HUES6 (cell line): ENCODE results near the gene SELENOS.
A peak's percentile ranks its signal among the peaks of the same experiment; 100 is the strongest.

Source experiments
- H3K27ac ChIP-seq: 2 replicates; pipeline ENCODE4 v1.7.0; 2013; ENCODE audit warnings: low read depth, mild to moderate bottlenecking, low read length, inconsistent platforms
- H3K27me3 ChIP-seq: 2 replicates; pipeline ENCODE4 v1.6.1; 2013; ENCODE audit warnings: low read length; ENCODE audit not compliant: control insufficient read depth, insufficient read depth
- H3K36me3 ChIP-seq: 2 replicates; pipeline ENCODE4 v1.6.1; 2013; ENCODE audit warnings: low read length; ENCODE audit not compliant: control insufficient read depth, insufficient read depth
- H3K4me1 ChIP-seq: 2 replicates; pipeline ENCODE4 v1.6.1; 2013; ENCODE audit warnings: low read length; ENCODE audit not compliant: control insufficient read depth, insufficient read depth
- H3K4me3 ChIP-seq: 2 replicates; pipeline ENCODE4 v1.5.1; 2013; ENCODE audit warnings: low read depth, low read length
- H3K9ac ChIP-seq: one replicate; pipeline ENCODE4 v1.6.1; 2013; ENCODE audit warnings: mild to moderate bottlenecking, low read length
- H3K9me3 ChIP-seq: 2 replicates; pipeline ENCODE4 v1.6.1; 2013; ENCODE audit warnings: low read depth, low read length; ENCODE audit not compliant: control insufficient read depth, insufficient read depth

The SELENOS gene

DNA sequence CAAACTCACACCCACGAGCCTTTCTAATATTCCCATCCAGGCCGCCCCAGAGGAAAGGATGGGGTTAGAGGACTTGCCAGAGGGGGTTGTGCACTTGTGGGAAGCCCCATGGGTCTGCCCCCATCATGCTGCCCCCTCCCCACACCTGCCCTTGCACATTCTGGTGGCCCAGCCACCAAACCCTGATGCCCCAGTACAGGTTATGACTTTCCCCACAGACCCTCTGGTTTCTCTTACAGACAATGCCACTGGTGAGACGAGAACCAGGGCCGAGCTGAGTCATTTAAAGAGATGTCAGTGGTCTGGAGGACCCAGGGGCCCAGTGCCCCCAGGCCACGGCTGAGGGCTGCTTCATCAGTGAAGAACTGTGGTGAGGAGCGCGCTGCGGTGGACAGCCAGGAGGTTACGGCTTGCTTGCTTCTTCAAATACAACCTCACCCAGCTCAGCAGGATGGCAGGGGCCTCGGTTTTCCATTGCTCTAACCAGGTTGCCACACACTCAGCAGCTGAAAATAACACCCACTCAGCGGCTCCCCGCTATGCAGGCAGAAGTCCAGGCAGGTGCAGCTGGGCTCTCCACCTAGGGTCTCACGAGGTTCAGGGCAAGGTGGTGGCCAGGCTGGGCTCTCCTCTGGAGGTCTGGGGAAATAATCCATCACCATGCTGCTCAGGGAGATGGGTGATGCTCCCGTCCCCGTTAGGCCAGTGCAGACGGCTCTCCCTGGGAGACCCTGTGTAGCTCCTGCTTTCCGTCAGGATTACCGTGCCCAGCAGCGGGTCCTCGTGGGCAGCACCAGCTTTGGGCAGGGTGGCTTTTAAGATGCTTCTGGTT lies 31.5 kb upstream of the SELENOS start:
- H3K9ac ChIP-seq: no peak overlapping the region
- no peaks in the 10 kb centered on the region for H3K9me3 ChIP-seq
- no peaks in the 10 kb centered on the region for H3K36me3 ChIP-seq
- H3K27me3 ChIP-seq: no peaks in the 10 kb centered on the region
- H3K27ac ChIP-seq: no peak overlapping the region
- no peak overlapping the region for H3K4me3 ChIP-seq
- H3K4me1 ChIP-seq: no peaks in the 10 kb centered on the region

DNA sequence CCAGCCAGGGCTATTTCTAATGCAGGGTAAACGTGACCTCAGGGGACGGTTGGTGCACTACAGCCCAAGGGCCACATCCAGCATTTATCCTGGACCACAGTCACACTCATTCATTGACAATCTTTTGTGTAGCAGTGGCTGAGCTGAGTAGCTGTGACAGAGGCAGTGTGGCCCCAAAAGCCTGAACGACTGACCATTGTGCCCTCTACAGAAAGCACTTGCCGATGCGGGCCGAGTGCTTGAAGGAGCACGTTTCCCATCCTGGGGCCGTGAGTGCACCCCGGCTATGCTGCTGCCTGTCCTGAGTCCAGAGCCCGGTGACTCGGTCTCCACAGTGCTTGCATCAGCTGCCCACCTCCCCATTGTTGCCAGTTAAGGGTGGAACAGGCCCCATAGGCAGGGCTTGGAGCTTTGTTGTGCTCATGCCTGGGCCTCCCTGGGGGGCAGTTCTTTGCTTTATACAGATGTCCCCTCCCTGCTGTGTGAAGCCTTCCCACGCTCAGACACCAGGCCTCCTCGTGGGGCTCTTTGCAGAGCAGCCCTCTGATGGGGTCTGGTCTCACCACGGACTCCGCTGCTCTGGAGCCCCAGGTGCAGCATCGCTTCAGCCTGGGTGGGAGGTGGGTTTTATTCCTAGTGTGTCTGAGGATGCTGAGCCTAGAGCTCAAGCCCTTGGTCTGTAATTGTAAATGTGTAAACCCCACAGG lies 30.8 kb upstream of the SELENOS start:
- H3K4me3 ChIP-seq: no peak overlapping the region
- H3K9ac ChIP-seq: no peak overlapping the region
- no peak overlapping the region for H3K27ac ChIP-seq
- H3K27me3 ChIP-seq: no peaks in the 10 kb centered on the region
- no peaks in the 10 kb centered on the region for H3K9me3 ChIP-seq
- no peaks in the 10 kb centered on the region for H3K36me3 ChIP-seq
- H3K4me1 ChIP-seq: no peaks in the 10 kb centered on the region

DNA sequence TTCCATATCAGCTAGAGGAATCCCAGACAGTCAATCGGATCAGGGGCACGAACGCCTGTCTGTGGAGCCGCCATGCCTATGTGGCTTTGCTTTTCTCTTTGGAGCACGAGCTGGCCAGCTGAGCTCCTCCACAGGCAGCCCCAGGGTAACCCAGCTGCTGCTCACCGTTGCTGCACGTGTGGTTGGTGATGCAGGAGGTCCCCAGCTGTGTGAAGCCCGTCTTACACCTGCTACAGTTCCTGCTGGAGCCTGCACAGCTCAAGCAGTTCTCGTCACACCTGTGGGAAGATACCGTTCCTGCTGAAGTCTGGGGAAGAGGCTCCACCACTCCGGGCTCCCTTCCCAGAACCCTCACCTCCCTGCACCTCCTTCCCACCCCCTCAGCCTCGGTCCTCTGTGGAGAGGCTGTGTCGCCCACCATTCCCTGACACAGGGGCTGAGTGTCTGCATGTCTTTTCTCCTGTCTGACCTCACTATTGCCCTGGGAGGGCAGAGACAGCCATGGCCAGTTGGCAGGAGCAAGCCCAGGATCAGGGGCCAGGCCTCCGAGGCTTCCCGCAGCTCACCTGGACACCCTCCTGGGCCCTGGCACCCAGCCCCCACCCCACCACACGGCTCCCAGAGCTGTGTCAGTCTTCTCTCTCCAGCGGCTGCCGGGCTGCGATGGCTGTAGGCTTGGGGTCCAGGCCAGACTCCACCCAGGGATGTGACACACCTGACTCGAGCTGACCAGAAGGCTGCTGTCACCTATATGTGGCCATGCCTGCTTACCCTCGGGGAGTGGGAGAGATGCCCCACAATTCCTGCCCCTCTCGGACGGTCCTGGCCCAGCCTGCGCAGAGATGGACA lies 30.0 kb upstream of the SELENOS start:
- H3K4me3 ChIP-seq: no peak overlapping the region
- no peaks in the 10 kb centered on the region for H3K9me3 ChIP-seq
- no peaks in the 10 kb centered on the region for H3K4me1 ChIP-seq
- no peak overlapping the region for H3K9ac ChIP-seq
- H3K36me3 ChIP-seq: no peaks in the 10 kb centered on the region
- H3K27me3 ChIP-seq: no peaks in the 10 kb centered on the region
- H3K27ac ChIP-seq: no peak overlapping the region

DNA sequence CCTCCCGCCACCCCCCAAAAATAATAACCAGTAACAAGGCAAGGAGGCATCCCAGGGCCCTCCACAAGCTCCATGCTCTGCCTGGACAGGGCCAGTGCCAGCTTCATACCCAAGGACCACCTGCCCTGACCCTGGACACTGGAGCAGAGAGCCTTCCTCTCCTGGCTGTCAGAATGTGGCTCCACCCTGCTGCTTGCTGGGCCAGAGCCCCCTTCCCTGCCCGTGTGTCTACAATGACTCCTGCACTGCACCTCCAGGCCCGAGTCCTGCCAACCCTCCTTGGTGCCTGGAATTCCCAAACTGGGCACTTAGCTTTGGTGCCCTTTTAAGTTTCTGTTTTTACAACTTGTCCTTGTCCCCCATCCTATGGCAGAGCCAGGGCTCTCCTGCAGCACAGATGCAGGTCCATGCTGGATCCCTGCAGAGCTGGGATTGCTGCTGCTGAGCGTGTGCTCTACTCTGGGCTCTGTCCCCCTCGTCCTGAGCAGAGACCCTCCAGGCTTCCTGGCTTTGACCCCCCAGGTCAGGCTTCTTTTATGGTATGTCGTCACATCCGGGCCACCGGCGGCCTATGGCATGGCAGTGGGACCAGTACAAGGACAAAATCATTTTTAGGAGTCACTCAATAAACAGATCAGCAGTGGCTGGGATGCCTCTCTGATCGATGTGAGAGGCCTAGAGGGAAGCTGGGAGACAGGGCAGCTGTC lies 29.2 kb upstream of the SELENOS start:
- Histone ChIP-seq H3K36me3 (no peaks in the 10 kb centered on the region), H3K4me1 (no peaks in the 10 kb centered on the region), H3K4me3 (no peak overlapping the region)

DNA sequence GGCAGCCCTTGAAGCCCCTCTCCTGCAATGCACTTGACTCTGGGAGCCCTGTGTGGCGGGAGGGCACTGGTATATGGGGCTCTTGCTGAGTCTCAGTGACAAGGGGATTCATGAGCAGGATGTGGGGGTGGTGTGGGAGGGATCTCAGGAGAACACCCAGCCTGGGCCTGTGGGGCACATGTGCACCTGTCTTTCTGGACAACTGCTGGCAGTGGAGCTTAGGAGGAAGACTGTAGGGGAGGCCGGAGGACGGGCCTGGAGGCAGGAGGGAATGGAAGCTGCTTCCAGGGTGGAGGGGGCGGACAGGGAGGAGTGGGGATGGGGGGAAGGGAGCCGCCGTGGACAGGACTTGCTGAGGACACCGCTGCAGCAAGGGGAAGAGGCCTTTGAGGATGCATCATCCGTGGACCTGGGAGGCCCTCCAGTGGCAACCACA lies 28.6 kb upstream of the SELENOS start:
- H3K4me3 ChIP-seq: no peak overlapping the region
- no peaks in the 10 kb centered on the region for H3K4me1 ChIP-seq
- no peak overlapping the region for H3K27ac ChIP-seq

More for the DNA sequence above, 29.2 kb upstream of the SELENOS start:
- Histone ChIP-seq H3K27ac (no peak overlapping the region), H3K27me3 (no peaks in the 10 kb centered on the region), H3K9ac (no peak overlapping the region), H3K9me3 (no peaks in the 10 kb centered on the region)

DNA sequence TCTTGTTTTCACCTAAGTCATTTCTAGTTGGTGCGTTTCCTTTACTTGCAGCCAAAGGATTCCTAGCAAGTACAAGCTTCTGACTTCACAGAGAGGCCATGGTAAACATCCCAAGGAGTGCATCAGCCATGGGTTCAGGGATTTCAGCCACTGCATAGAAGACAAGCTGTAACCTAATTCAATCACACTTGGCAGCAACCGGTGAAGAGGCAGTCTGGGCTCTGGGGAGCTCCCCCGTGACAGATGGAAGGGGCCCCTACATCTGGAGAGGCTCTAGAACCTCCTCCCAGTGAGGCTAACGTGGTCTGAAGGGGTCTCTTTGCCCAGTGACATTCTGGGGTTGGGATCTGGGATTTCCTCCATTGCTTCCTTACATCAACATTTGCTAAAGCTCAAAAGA lies 26.1 kb upstream of the SELENOS start:
- no peaks in the 10 kb centered on the region for H3K4me1 ChIP-seq
- no peak overlapping the region for H3K4me3 ChIP-seq
- no peaks in the 10 kb centered on the region for H3K36me3 ChIP-seq
- no peaks in the 10 kb centered on the region for H3K9me3 ChIP-seq
- no peaks in the 10 kb centered on the region for H3K27me3 ChIP-seq
- no peak overlapping the region for H3K9ac ChIP-seq
- no peak overlapping the region for H3K27ac ChIP-seq

More for the DNA sequence above, 28.6 kb upstream of the SELENOS start:
- H3K36me3 ChIP-seq: no peaks in the 10 kb centered on the region
- no peaks in the 10 kb centered on the region for H3K27me3 ChIP-seq
- no peaks in the 10 kb centered on the region for H3K9me3 ChIP-seq
- H3K9ac ChIP-seq: no peak overlapping the region

DNA sequence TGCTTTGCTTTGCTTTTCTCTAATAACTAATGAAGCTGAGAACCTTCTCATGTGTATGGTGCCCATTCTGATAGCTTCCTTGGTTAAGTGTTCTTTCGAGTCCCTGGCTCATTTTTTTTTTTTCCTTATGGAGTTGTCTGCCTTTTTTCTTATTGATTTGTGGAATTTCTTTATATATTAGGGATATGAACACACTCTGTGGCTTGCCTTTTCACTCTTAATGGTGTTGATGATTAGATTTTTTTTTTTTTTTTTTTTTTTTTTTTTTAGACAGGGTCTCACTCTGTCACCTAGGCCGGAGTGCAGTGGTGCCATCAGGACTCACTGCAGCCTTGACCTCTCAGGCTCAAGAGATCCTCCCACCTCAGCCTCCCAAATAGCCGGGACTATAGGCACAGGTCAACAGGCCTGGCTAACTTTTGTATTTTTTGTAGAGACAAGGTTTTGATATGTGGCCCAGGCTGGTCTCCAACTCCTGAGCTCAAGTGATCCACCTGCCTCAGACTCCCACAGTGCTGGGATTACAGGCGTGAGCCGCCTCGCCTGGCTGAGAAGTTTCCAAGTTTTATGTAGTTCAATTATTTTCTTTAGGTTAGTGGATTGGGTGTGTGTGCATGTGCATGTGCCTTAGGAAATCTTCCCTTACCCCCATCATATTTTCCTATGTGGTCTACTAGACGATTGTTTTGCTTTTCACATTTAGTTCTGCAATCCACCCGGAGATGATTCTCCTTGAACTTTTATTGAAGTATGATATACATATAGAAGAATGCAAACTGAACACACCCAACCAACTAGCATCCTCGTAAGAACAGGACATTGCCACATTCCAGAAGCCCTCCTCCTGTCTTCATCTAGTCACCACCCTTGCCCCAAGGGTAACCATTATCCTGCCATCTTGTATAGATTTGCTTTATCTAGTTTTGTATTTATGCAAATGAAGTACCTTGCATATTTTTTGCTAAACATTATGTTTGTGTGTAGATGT lies 19.4 kb upstream of the SELENOS start:
- no peak overlapping the region for H3K9ac ChIP-seq
- H3K27me3 ChIP-seq: no peaks in the 10 kb centered on the region
- no peak overlapping the region for H3K27ac ChIP-seq
- peaks cover 6% of the 10 kb centered on the region; the same call in 1 of the 2 replicates for H3K36me3 ChIP-seq
- H3K9me3 ChIP-seq: no peaks in the 10 kb centered on the region
- peaks cover 11% of the 10 kb centered on the region for H3K4me1 ChIP-seq
- H3K4me3 ChIP-seq: peak overlapping the region; percentile 77

DNA sequence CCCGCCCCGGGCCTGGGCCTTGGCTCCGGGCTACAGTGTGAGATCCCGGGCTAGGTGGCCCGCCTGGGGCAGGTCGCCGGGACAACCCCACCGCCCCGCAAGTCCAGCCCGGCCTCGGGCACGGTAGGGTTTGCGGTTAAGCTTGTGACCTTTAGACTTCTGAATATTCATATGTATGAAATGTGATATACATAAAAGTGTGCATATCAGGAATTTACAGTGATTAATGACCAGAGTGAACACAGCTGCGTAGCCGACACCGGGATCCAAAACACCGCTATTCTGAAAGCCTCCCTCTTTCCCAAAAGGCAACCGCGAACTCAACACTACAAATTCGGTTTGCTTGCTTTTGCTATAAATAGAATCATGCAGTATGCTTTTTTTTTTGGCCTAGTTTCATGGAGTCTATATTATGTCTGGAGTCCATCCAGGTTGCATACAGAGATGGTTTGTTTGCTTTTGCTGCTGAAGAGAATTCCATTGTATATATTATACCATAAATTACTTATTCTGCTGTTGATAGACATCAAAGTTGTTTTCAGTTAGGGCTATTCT lies 18.4 kb upstream of the SELENOS start:
- no peak overlapping the region for H3K27ac ChIP-seq

DNA sequence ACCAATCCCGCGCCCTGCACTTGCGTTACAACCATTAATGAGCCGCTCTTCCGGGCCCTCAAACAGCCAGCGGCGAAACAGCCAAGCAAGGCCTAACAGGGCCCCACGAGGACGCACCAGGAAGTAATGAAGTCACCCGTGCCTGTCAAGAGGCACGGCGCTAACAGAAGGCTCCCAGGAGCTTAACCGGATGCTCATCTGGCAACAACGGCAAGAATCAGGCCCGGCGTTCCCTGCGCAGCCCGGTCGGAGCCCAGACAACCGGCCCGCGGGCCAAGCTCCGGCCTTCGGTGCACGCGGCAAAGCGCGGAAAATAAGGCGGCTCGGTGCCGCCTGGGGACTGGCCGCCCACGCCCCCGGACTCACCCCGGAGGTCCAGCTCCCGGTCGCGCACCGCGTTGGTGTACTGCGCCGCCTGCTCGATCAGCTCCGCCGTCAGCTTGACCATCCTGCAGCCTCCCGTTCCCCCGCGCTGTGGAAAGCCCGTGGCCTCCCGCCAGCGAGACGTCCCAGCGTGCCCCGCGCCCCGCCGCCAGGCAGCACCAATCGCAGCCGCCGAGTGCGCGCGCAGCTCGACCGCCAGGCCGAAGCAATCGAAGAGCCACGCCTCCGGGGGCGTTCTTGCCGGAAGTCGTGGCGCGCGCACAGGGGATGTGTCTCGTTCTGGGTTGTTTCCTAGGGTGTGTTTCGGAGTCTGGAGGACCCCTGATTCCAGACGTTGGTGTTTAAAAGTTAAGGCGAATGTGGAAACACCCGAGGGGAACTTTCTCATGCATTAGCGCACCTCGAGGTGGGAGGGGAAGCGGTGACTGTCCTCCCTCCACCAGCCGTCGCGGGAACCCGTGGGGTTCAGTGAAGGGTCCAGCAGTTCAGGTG lies 17.7 kb upstream of the SELENOS start, which contains the start of gene SNRPA1:
Gene SNRPA1 (minus strand): TSS at position 518 of the 876 bp plus-strand sequence. CDS start 70 bp downstream, at position 448.
- Histone ChIP-seq H3K27me3 (no peaks in the 10 kb centered on the region), H3K4me3 (peak within 1 kb of the TSS; percentile 77), H3K9ac (peak within 1 kb of the TSS; percentile 90), H3K27ac (peak within 1 kb of the TSS; percentile 84; the same call in 1 of the 2 replicates), H3K36me3 (peaks cover 12% of the 10 kb centered on the region), H3K4me1 (peaks cover 11% of the 10 kb centered on the region), H3K9me3 (no peaks in the 10 kb centered on the region)

More for the DNA sequence above, 18.4 kb upstream of the SELENOS start:
- H3K4me1 ChIP-seq: peaks cover 11% of the 10 kb centered on the region
- H3K9ac ChIP-seq: peak overlapping the region; percentile 90
- H3K9me3 ChIP-seq: no peaks in the 10 kb centered on the region
- peak overlapping the region; percentile 77 for H3K4me3 ChIP-seq
- no peaks in the 10 kb centered on the region for H3K27me3 ChIP-seq
- H3K36me3 ChIP-seq: peaks cover 6% of the 10 kb centered on the region; the same call in 1 of the 2 replicates
